Right atrium auricular region (tissue), 2 donors: Measurements from ENCODE around the gene MIDN. TPM values are rescaled to one million over a fixed set of nuclear protein-coding genes. Genes with fewer than 3 reads are reported as not detected.
"Not testable (repeated sequence)": the region's sequence is repeated elsewhere in the genome, so short reads cannot be mapped to it uniquely, and the experiment has no call there.

Source experiments
- DNase-seq: peaks from one replicate; pipeline ENCODE4 v3.0.0-alpha.2; 2019; ENCODE audit warnings: low spot score
- H3K27ac ChIP-seq, 2 donors: fragments of 200-600 bp; sonication (generic); 1 replicate in 1 of 2; 2 replicates in 1 of 2; pipeline ENCODE4 v1.5.1; 2016 to 2019
- H3K27me3 ChIP-seq, 2 donors: fragments of 200-600 bp; sonication (generic); one replicate each; pipeline versions ENCODE4 v1.5.1 to v1.6.0; 2017 to 2019
- H3K36me3 ChIP-seq: fragments of 200-600 bp; sonication (generic); one replicate; pipeline ENCODE4 v1.5.1; 2016
- H3K4me1 ChIP-seq, 2 donors: fragments of 200-600 bp; sonication (generic); one replicate each; pipeline versions ENCODE4 v1.5.1 to v1.6.0; 2017 to 2019
- H3K4me3 ChIP-seq, 2 donors: fragments of 200-600 bp; sonication (generic); 1 replicate in 1 of 2; 2 replicates in 1 of 2; pipeline ENCODE4 v1.5.1; 2017 to 2019; ENCODE audit warnings: mild to moderate bottlenecking in 1 of 2, moderate library complexity in 1 of 2
- H3K9me3 ChIP-seq, 2 donors: fragments of 200-600 bp; sonication (generic); one replicate each; pipeline ENCODE4 v1.5.1; 2019
- total RNA-seq, 2 donors: library from RNA; depleted of rRNA; stranded (reverse); fragments of >200 nt; gene quantifications; one replicate each; pipeline ENCODE4 v1.1.0, GENCODE V29; 2016
- TF ChIP-seq, protein P1 (sequence below), 2 donors: fragments of 200-600 bp; sonication (generic); IDR thresholded peaks; one replicate each; pipeline ENCODE4 v1.5.1; 2019; ENCODE audit warnings: antibody characterized with exemption in 2 of 2

Gene MIDN
- total RNA-seq, 2 donors from 2014 or later: 42.1 to 42.2 TPM

DNA sequence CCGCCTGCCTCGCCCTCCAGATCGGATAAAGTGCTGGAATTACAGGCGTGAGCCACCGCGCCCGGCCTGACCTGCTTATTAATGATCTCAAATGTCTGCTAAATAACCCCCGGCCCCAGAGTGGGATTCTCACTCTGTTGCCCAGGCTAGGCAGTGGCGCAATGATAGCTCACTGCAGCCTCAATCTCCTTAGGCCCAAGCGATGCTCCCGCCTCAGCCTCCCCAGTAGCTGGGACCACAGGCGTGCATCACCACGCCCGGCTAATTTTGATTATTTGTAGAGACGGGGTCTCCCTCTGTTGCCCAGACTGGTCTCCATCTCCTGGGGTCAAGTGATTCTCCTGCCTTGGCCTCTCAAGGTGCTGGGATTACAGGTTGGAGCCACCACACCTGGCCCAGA is 7.5 kb upstream of the MIDN start:
- Histone ChIP-seq H3K36me3 (peaks cover 3% of the 10 kb centered on the region), H3K4me1 (peaks cover 0 to 71% of the 10 kb centered on the region in 2 donors), H3K9me3 (no peaks in the 10 kb centered on the region), H3K27me3 (no peaks in the 10 kb centered on the region), H3K27ac (peak overlapping the region; percentile 99), H3K4me3 (peak overlapping the region in 1 of 2 donors; percentile 85)
- TF ChIP-seq, protein P1, sequence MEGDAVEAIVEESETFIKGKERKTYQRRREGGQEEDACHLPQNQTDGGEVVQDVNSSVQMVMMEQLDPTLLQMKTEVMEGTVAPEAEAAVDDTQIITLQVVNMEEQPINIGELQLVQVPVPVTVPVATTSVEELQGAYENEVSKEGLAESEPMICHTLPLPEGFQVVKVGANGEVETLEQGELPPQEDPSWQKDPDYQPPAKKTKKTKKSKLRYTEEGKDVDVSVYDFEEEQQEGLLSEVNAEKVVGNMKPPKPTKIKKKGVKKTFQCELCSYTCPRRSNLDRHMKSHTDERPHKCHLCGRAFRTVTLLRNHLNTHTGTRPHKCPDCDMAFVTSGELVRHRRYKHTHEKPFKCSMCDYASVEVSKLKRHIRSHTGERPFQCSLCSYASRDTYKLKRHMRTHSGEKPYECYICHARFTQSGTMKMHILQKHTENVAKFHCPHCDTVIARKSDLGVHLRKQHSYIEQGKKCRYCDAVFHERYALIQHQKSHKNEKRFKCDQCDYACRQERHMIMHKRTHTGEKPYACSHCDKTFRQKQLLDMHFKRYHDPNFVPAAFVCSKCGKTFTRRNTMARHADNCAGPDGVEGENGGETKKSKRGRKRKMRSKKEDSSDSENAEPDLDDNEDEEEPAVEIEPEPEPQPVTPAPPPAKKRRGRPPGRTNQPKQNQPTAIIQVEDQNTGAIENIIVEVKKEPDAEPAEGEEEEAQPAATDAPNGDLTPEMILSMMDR (IDR thresholded peaks at IDR 0.05): no peak
- DNase-seq: no peak

DNA sequence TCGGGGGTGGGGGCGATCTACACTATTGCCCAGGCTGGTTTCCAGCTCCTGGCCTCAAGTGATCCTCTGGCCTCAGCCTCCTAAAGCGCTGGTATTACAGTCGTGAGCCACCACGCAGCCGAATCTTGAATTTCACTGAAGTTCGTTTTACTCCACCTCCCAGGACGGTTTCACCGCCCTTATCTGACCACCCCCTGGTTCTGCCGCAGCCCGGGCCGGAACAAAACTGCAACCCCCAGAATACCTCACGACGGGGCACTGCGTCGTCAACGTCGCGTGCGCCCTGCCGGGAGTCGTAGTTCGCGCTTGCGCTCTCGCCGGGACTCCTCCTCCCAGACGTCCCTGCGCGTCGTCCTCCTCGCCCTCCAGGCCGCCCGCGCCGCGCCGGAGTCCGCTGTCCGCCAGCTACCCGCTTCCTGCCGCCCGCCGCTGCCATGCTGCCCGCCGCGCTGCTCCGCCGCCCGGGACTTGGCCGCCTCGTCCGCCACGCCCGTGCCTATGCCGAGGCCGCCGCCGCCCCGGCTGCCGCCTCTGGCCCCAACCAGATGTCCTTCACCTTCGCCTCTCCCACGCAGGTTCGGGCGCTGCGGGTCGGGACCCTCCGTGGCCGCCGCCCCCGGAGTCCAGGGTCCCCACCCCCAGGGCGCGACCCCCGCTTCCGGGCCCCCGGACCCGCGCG is 6.8 kb upstream of the MIDN start, which contains the start of gene ATP5F1D:
TSS of gene ATP5F1D (plus strand) at position 335 of the 679 bp plus-strand sequence. CDS start at position 435, 100 bp downstream.
- Histone ChIP-seq H3K9me3 (no peaks in the 10 kb centered on the region), H3K36me3 (peaks cover 3% of the 10 kb centered on the region), H3K27ac (peak within 1 kb of the TSS; percentile 99), H3K4me1 (peaks cover 0 to 77% of the 10 kb centered on the region in 2 donors), H3K4me3 (peak within 1 kb of the TSS; percentile 85 to 89), H3K27me3 (no peaks in the 10 kb centered on the region)
- TF ChIP-seq, protein P1 (IDR thresholded peaks at IDR 0.05): no peak
- DNase-seq: peak; percentile 92

GRCh38 chr19:1243768-1244692 is 4.4 kb upstream of the MIDN start:
- peak; percentile 89 for DNase-seq
- H3K27ac ChIP-seq: peak overlapping the region; percentile 99
- H3K27me3 ChIP-seq: no peaks in the 10 kb centered on the region
- H3K36me3 ChIP-seq: peaks cover 3% of the 10 kb centered on the region
- TF ChIP-seq, protein P1 (IDR thresholded peaks at IDR 0.05): peak; percentile 88 to 97
- H3K4me1 ChIP-seq: peaks cover 0 to 80% of the 10 kb centered on the region in 2 donors
- H3K9me3 ChIP-seq: no peaks in the 10 kb centered on the region
- H3K4me3 ChIP-seq: peak overlapping the region; percentile 85 to 89

GRCh38 chr19:1244693-1245451 is 3.5 kb upstream of the MIDN start:
- peaks cover 5% of the 10 kb centered on the region for H3K36me3 ChIP-seq
- peak overlapping the region; percentile 99 for H3K27ac ChIP-seq
- peaks cover 0 to 78% of the 10 kb centered on the region in 2 donors for H3K4me1 ChIP-seq
- no peak for DNase-seq
- TF ChIP-seq, protein P1 (IDR thresholded peaks at IDR 0.05): no peak
- H3K27me3 ChIP-seq: no peaks in the 10 kb centered on the region
- no peaks in the 10 kb centered on the region for H3K9me3 ChIP-seq
- peak overlapping the region; percentile 30 to 85 for H3K4me3 ChIP-seq

GRCh38 chr19:1245494-1246264 is 2.7 kb upstream of the MIDN start:
- no peaks in the 10 kb centered on the region for H3K9me3 ChIP-seq
- TF ChIP-seq, protein P1 (IDR thresholded peaks at IDR 0.05): no peak
- H3K4me1 ChIP-seq: peaks cover 0 to 72% of the 10 kb centered on the region in 2 donors
- H3K27me3 ChIP-seq: no peaks in the 10 kb centered on the region
- H3K4me3 ChIP-seq: peak overlapping the region; percentile 20 to 85
- peak overlapping the region; percentile 99 for H3K27ac ChIP-seq
- DNase-seq: peak; percentile 90
- H3K36me3 ChIP-seq: peaks cover 8% of the 10 kb centered on the region

DNA sequence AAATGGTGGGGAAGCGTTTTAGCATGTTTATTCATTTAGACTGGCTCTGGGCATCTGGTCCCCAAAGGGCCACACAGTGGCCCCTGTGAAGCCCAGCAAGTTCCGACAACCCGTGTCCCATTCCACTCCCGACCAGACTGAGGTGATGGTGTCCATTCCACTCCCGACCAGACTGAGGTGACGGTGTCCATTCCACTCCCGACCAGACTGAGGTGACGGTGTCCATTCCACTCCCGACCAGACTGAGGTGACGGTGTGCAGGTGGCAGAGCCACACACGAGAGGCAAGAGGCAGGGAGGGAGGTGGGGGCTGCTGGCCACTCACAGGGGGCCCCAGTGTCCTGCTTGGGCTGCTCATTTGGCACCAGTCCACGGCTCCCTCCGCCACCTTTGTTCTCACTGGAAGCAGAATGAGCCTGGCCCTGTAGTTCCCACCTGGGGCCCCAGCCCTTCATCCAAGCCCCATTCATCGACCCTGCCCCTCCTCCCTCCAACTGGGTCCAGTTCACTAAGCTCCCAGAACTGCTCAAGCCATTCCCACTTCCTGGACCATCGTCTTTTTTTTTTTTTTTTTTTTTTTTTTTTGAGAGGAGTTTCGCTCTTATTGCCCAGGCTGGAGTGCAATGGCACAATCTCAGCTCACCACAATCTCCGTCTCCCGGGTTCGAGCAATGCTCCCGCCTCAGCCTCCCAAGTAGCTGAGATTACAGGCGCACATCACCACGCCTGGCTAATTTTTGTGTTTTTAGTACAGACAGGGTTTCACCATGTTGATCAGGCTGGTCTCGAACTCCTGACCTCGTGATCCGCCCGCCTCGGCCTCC is 1.9 kb upstream of the MIDN start:
- H3K27me3 ChIP-seq, H3K9me3 ChIP-seq, H3K4me3 ChIP-seq, DNase-seq: not testable (repeated sequence)
- Histone ChIP-seq H3K27ac (peak overlapping the region; percentile 99), H3K4me1 (peaks cover 0 to 72% of the 10 kb centered on the region in 2 donors), H3K36me3 (peaks cover 16% of the 10 kb centered on the region)
